Neural crest cell (in vitro differentiated cells): ENCODE measurements around the gene ZNF79. TPM values are rescaled to one million over a fixed set of nuclear protein-coding genes. Genes with fewer than 3 reads are reported as not detected.

Source experiments
- DNase-seq: peaks from one replicate; pipeline ENCODE4 v3.0.0; 2021; ENCODE audit warnings: low read depth, mixed read lengths, low spot score
- H3K27ac Mint-ChIP-seq: one replicate; pipeline ENCODE4 v1.8.0; 2021; ENCODE audit warnings: mild to moderate bottlenecking, mixed read lengths; ENCODE audit not compliant: unreplicated experiment
- H3K27me3 Mint-ChIP-seq: 2 replicates; pipeline ENCODE4 v1.8.0; 2021; ENCODE audit warnings: low read depth, mild to moderate bottlenecking, mixed read lengths
- H3K36me3 Mint-ChIP-seq: 2 replicates; pipeline ENCODE4 v1.8.0; 2021; ENCODE audit warnings: low read depth, mild to moderate bottlenecking, mixed read lengths
- H3K4me1 Mint-ChIP-seq: 2 replicates; pipeline ENCODE4 v1.8.0; 2021; ENCODE audit warnings: mixed read lengths
- H3K4me3 Mint-ChIP-seq: one replicate; pipeline ENCODE4 v1.8.0; 2021; ENCODE audit warnings: mild to moderate bottlenecking, mixed read lengths
- H3K9me3 Mint-ChIP-seq: 2 replicates; pipeline ENCODE4 v1.8.0; 2021; ENCODE audit warnings: mixed read lengths
- total RNA-seq: library from RNA; stranded (reverse); gene quantifications from 2 replicates; pipeline ENCODE4 v1.2.1, GENCODE V29; 2021
- TF ChIP-seq, protein P1 (sequence below): fragments of 200-600 bp; sonication (generic); conservative IDR thresholded peaks from 2 replicates; pipeline ENCODE4 v1.5.0; 2021; ENCODE audit warnings: antibody characterized with exemption, mild to moderate bottlenecking

The ZNF79 gene
- total RNA-seq, 1 donor from 2014 or later: 13.2 TPM

DNA sequence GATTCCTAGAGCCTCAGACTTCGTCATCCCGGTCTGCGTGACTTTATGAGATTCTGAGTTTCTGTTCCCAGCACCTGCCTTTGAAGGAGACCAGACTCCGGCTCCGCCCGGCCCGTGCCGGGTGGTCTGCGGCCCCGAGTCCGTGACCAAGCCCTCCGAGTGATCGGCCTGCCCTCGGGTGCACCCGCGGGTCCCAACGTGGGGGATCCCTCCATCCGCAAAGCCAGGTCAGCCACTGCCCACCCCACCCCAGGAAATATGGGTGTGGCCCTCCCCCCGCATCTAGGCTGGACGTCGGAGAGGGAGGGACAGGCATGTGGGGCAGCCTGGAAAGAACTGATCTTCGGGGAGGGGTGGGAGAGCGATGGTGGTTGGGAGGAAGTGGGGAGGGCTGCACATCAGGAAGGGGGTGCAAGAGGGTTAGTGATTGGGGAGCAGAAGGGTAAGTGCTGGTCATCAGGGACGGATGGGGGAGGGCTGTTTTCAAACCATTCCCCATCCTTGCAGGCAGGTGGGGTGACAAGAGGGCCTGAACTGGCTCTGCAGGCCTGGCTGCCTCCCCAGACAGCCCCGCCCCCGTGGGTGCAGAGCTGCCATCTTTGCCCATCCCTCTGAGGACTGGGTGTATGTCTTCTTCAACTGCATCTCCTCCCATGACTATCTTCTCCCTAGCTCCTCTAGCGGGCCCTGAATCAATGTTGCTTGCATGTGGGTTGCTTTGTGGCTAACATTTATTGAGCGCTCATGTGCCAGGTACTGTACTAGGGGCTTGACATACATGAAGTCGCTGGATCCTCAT, 27.9 kb downstream of the ZNF79 start:
- Mint-ChIP-seq H3K27ac (peak overlapping the region; percentile 98), H3K9me3 (no peaks in the 10 kb centered on the region), H3K4me1 (peaks cover 46% of the 10 kb centered on the region), H3K4me3 (peak overlapping the region; percentile 99), H3K27me3 (peaks cover 2% of the 10 kb centered on the region), H3K36me3 (peaks cover 40% of the 10 kb centered on the region)
- TF ChIP-seq, protein P1, sequence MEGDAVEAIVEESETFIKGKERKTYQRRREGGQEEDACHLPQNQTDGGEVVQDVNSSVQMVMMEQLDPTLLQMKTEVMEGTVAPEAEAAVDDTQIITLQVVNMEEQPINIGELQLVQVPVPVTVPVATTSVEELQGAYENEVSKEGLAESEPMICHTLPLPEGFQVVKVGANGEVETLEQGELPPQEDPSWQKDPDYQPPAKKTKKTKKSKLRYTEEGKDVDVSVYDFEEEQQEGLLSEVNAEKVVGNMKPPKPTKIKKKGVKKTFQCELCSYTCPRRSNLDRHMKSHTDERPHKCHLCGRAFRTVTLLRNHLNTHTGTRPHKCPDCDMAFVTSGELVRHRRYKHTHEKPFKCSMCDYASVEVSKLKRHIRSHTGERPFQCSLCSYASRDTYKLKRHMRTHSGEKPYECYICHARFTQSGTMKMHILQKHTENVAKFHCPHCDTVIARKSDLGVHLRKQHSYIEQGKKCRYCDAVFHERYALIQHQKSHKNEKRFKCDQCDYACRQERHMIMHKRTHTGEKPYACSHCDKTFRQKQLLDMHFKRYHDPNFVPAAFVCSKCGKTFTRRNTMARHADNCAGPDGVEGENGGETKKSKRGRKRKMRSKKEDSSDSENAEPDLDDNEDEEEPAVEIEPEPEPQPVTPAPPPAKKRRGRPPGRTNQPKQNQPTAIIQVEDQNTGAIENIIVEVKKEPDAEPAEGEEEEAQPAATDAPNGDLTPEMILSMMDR: no peak
- peak; percentile 32 for DNase-seq

DNA sequence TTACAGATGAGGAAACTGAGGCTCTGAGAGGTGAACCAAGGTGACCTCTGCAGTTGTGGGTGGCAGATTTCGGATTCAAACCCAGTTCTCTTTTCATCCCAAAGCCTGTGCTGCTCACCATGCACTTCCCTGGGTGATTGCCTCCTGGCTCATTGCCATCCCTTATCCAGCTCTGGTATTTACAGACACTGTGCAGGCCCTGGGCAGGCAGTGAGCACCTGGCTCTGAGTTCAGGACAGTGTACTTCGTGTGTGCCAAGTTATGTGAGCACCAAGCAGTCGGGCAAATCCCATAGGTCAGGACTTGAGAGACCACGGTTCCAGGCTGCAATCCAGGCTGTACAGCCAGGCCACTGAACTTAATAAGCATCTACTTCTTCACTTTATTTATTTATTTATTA, 28.5 kb downstream of the ZNF79 start:
- Mint-ChIP-seq H3K27ac (no peak overlapping the region), H3K27me3 (peaks cover 2% of the 10 kb centered on the region), H3K9me3 (no peaks in the 10 kb centered on the region), H3K4me3 (peak overlapping the region; percentile 99), H3K36me3 (peaks cover 34% of the 10 kb centered on the region), H3K4me1 (peaks cover 44% of the 10 kb centered on the region)
- TF ChIP-seq, protein P1: no peak
- DNase-seq: no peak

DNA sequence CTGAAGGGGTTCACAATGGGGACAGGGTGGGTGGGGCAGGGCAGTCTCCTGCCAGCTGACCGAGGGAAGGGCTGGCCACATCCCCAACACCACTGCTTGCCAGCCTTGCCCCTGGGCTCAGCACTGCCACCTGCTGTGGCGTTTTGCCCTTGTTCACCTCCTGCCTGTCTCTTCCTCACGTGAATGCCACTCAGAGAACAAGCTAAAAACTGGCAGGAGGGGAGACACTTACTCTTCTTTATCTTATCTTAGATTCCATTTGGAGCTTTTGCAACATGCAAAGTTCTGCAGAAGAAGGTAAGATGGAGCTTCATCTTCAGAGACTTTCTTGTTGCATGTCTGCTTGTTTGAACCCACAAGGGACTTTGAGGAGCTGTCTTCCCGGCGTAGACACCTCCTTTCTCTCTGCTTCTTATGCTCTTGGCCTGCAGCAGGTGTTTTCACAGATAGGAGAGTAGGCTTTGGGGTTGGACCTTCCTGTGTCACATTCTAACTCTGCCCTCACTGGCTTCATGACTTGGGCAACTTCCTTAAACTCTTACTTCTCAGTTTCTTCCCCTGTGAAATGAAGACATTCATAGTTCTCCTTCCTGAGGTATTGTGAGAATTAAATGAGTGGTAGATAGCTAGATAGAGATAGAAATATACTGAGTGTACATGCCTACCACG, 31.3 kb downstream of the ZNF79 start:
- no peak for DNase-seq
- H3K36me3 Mint-ChIP-seq: peaks cover 7% of the 10 kb centered on the region
- peaks cover 2% of the 10 kb centered on the region for H3K27me3 Mint-ChIP-seq
- no peak overlapping the region for H3K27ac Mint-ChIP-seq
- H3K4me1 Mint-ChIP-seq: peaks cover 16% of the 10 kb centered on the region
- TF ChIP-seq, protein P1: peak; percentile 29
- peak overlapping the region; percentile 26 for H3K4me3 Mint-ChIP-seq
- no peaks in the 10 kb centered on the region for H3K9me3 Mint-ChIP-seq

DNA sequence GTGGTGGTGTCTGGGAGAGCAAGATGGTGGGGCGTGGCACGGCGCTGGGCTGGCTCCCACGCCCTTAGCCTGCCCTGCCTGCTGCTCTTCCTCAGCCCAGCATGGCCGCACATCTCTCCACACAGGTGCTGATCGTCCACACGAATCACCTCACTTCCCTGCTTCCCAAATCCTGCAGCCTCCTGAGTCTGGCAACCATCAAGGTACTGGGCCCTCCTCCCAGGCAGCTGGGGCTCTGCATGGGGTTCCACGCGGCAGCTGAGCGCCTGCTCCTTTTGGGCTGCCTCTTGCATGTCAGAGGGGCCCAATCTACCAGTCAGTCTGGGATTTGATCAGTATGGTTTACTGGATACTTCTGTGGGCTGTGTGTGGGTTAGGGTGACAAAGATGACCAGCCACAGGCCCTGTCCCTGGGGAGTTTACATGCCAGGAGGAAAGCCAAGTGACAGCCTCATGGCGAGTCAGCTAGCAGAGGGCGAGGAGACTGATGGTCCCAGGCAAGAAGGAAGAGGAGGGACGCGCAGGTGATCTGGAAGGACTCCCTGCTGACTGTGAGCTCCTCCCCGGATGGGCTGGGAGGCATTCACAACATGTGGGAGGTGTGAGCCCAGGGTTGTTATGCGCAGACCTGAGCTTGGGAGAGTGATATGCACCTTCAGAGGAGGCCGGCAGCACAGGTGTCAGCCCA, 33.2 kb downstream of the ZNF79 start:
- Mint-ChIP-seq H3K27me3 (no peaks in the 10 kb centered on the region), H3K9me3 (no peaks in the 10 kb centered on the region), H3K27ac (no peak overlapping the region), H3K4me1 (peaks cover 3% of the 10 kb centered on the region), H3K36me3 (peaks cover 3% of the 10 kb centered on the region), H3K4me3 (no peak overlapping the region)
- DNase-seq: no peak
- TF ChIP-seq, protein P1: no peak

DNA sequence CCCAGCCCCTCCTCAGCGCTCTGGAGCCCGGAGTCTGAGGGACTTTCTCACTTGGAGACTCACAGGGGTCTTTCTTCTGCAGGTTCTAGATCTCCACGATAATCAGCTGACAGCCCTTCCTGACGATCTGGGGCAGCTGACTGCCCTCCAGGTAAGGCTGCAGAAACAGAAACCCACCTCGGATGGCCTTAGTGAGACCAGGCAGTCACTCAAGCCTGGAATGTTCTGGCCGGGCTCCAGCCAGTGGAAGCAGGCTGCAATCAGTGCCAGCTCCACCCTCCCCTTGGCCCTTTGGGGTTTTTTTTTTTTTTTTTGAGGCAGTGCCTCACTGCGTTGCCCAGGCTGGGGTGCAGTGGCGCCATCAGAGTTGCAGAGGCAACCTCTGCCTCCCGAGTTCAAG, 34.7 kb downstream of the ZNF79 start:
- TF ChIP-seq, protein P1: no peak
- Mint-ChIP-seq H3K27me3 (no peaks in the 10 kb centered on the region), H3K4me3 (no peak overlapping the region), H3K4me1 (no peaks in the 10 kb centered on the region), H3K36me3 (peaks cover 7% of the 10 kb centered on the region), H3K27ac (no peak overlapping the region), H3K9me3 (no peaks in the 10 kb centered on the region)
- DNase-seq: no peak
